ENCODE data around the gene CWF19L1. TPM values are rescaled to one million over a fixed set of nuclear protein-coding genes. Genes with fewer than 3 reads are reported as not detected.
"Not testable (repeated sequence)": the region's sequence is repeated elsewhere in the genome, so short reads cannot be mapped to it uniquely, and the experiment has no call there.

The CWF19L1 gene
- total and polyA plus RNA-seq, 2 donors (not counting 3 experiments of a cell fraction or from before 2014, with no cell fraction given), result 11.5 to 29.9 TPM

- H3K4me2 ChIP-seq (ENCODE audit: insufficient read depth, low read length), result peak overlapping the region; percentile 18
- H4K20me1 ChIP-seq (replicated peaks; ENCODE audit: control insufficient read depth, extremely low read depth, insufficient read depth, low read length), result no peaks in the 10 kb centered on the region
- no peaks in the 10 kb centered on the region for H3K9me3 ChIP-seq (replicated peaks; ENCODE audit: control insufficient read depth, insufficient read depth, low read length)
- DNase-seq (ENCODE audit: low read depth, low spot score), result no peak
- no peak overlapping the region for H3K4me3 ChIP-seq (replicated peaks in 1 of 3; ENCODE audit: insufficient read depth in 1 of 3, low read depth in 1 of 3, low read length in 3 of 3)
- peaks cover 43% of the 10 kb centered on the region for H3K79me2 ChIP-seq (ENCODE audit: control insufficient read depth, insufficient read depth, low read length)
- H2AFZ ChIP-seq (ENCODE audit: low read depth, low read length), result no peak overlapping the region
- no peak overlapping the region for H3K9ac ChIP-seq (replicated peaks; ENCODE audit: extremely low read depth, insufficient read depth, low read length)
- dilution Hi-C loops (cut with MboI; ENCODE audit: extremely low pct_ligation_motif_present, low sequenced_read_pairs), result no loop called here
- BruUV-seq (replicated peaks), result no TSS peak
- FAIRE-seq, result no peak
- POLR2A ChIA-PET, result interaction anchor here (0.6 kb wide), 1 partner anchor 240 kb away, joined by 3 read pairs; no protein-coding TSS in a partner anchor
- H3K4me1 ChIP-seq (ENCODE audit: control insufficient read depth, extremely low read depth, insufficient read depth, low read length), result peaks cover 14% of the 10 kb centered on the region
- no peaks in the 10 kb centered on the region for H3K9me1 ChIP-seq (replicated peaks; ENCODE audit: control insufficient read depth, extremely low read depth, insufficient read depth, low read length)
- CTCF ChIA-PET, result no interaction called here
- no peaks in the 10 kb centered on the region for H3K27me3 ChIP-seq (ENCODE audit: control insufficient read depth in 2 of 2, insufficient read depth in 2 of 2, low read length in 2 of 2)
- H3K36me3 ChIP-seq (ENCODE audit: control insufficient read depth in 2 of 2, extremely low read depth in 1 of 2, insufficient read depth in 2 of 2, low read length in 2 of 2), result peaks cover 8 to 10% of the 10 kb centered on the region in 2 experiments
- H3K27ac ChIP-seq (ENCODE audit: insufficient read depth, low read depth, low read length), result no peak overlapping the region
- intact Hi-C loops (cut with micrococcal nuclease), result no loop called here
- no peak for TF ChIP-seq EZH2 (IDR thresholded peaks at IDR 0.05; ENCODE audit: borderline replicate concordance, low read depth, low read length, severe bottlenecking)
- no peak for TF ChIP-seq JUN (IDR thresholded peaks at IDR 0.05; ENCODE audit: borderline replicate concordance, insufficient read depth, insufficient read length, low read depth)
- TF ChIP-seq GATA2 (IDR thresholded peaks at IDR 0.05; ENCODE audit: insufficient read depth, insufficient read length, low read depth, low read length), result no peak
- TF ChIP-seq FOS (IDR thresholded peaks at IDR 0.05; ENCODE audit: borderline replicate concordance, insufficient read depth, low read length), result no peak
- no peak for TF ChIP-seq POLR2A (IDR thresholded peaks at IDR 0.05; ENCODE audit: low read depth, low read length)
- TF ChIP-seq MAX (IDR thresholded peaks at IDR 0.05; ENCODE audit: insufficient read depth, insufficient read length), result no peak
- no peak for TF ChIP-seq POLR2AphosphoS5 (IDR thresholded peaks at IDR 0.05; ENCODE audit: insufficient read depth, low read depth, low read length)
- TF ChIP-seq CTCF (IDR thresholded peaks at IDR 0.05; ENCODE audit: extremely low read depth in 1 of 2, insufficient read depth in 1 of 2, low read depth in 1 of 2, low read length in 2 of 2), result no peak
- TF ChIP-seq MYC (IDR thresholded peaks at IDR 0.05; ENCODE audit: low read depth, low read length), result no peak
Observed at GRCh38 chr10:100282907-100283306, 15.5 kb upstream of the CWF19L1 start.

- FAIRE-seq; H2AFZ ChIP-seq (ENCODE audit: low read depth, low read length); H4K20me1 ChIP-seq (replicated peaks; ENCODE audit: control insufficient read depth, extremely low read depth, insufficient read depth, low read length); H3K4me3 ChIP-seq (replicated peaks in 1 of 3; ENCODE audit: insufficient read depth in 1 of 3, low read depth in 1 of 3, low read length in 3 of 3); BruUV-seq (replicated peaks); H3K4me2 ChIP-seq (ENCODE audit: insufficient read depth, low read length); DNase-seq (ENCODE audit: low read depth, low spot score); intact Hi-C loops (cut with micrococcal nuclease); H3K79me2 ChIP-seq (ENCODE audit: control insufficient read depth, insufficient read depth, low read length); POLR2A ChIA-PET; H3K9me3 ChIP-seq (replicated peaks; ENCODE audit: control insufficient read depth, insufficient read depth, low read length); CTCF ChIA-PET; H3K9ac ChIP-seq (replicated peaks; ENCODE audit: extremely low read depth, insufficient read depth, low read length); H3K9me1 ChIP-seq (replicated peaks; ENCODE audit: control insufficient read depth, extremely low read depth, insufficient read depth, low read length); H3K4me1 ChIP-seq (ENCODE audit: control insufficient read depth, extremely low read depth, insufficient read depth, low read length); dilution Hi-C loops (cut with MboI; ENCODE audit: extremely low pct_ligation_motif_present, low sequenced_read_pairs); H3K27me3 ChIP-seq (ENCODE audit: control insufficient read depth in 2 of 2, insufficient read depth in 2 of 2, low read length in 2 of 2); H3K27ac ChIP-seq (ENCODE audit: insufficient read depth, low read depth, low read length): not testable (repeated sequence)
- peaks cover 9 to 14% of the 10 kb centered on the region in 2 experiments for H3K36me3 ChIP-seq (ENCODE audit: control insufficient read depth in 2 of 2, extremely low read depth in 1 of 2, insufficient read depth in 2 of 2, low read length in 2 of 2)
Observed at GRCh38 chr10:100276971-100277370, 9.5 kb upstream of the CWF19L1 start.

Data from endothelial cell of umbilical vein (primary cell).